Epithelial cell of proximal tubule (primary cell): ENCODE data around the gene MBLAC1. TPM values are rescaled to one million over a fixed set of nuclear protein-coding genes. Genes with fewer than 3 reads are reported as not detected.

ENCODE experiments used
- DNase-seq: peaks from one replicate; pipeline ENCODE4 v3.0.0-alpha.2; 2011; ENCODE audit warnings: low read depth
- H3K4me3 ChIP-seq: 2 replicates; pipeline ENCODE4 v1.5.1; 2011; ENCODE audit warnings: low read depth, mild to moderate bottlenecking, low read length
- total RNA-seq: library from RNA; depleted of rRNA; stranded (reverse); fragments of >200 nt; gene quantifications from 2 replicates; pipeline ENCODE4 v1.2.3, GENCODE V29; 2015
- TF ChIP-seq, protein P1 (sequence below): conservative IDR thresholded peaks from 2 replicates; pipeline ENCODE4 v1.5.1; 2012; ENCODE audit warnings: low read depth, mild to moderate bottlenecking, low read length

MBLAC1 gene
- total RNA-seq, 1 donor from 2014 or later = 2.6 TPM

DNA sequence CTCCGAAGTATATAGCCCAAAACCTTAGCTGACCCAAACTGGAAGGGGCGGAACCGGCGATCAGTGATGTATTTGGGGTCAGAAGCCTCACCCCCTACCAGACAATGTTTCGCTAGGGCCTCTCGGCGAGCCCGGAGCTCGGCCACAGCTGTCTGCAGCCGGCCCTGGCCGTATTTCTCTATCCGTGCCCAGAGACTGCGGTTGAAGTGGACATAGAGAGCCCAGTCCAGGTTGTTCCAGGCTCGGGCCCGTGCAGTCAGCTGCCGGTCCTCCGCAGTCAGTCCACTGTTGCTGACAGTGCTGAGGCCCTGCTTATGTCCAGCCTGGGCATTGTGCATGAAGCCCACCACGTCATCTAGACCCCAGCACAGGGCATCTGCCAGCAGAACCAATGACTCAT is 33.3 kb downstream of the MBLAC1 start:
- no peak for DNase-seq
- H3K4me3 ChIP-seq = no peak overlapping the region
- TF ChIP-seq, protein P1, sequence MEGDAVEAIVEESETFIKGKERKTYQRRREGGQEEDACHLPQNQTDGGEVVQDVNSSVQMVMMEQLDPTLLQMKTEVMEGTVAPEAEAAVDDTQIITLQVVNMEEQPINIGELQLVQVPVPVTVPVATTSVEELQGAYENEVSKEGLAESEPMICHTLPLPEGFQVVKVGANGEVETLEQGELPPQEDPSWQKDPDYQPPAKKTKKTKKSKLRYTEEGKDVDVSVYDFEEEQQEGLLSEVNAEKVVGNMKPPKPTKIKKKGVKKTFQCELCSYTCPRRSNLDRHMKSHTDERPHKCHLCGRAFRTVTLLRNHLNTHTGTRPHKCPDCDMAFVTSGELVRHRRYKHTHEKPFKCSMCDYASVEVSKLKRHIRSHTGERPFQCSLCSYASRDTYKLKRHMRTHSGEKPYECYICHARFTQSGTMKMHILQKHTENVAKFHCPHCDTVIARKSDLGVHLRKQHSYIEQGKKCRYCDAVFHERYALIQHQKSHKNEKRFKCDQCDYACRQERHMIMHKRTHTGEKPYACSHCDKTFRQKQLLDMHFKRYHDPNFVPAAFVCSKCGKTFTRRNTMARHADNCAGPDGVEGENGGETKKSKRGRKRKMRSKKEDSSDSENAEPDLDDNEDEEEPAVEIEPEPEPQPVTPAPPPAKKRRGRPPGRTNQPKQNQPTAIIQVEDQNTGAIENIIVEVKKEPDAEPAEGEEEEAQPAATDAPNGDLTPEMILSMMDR = no peak

DNA sequence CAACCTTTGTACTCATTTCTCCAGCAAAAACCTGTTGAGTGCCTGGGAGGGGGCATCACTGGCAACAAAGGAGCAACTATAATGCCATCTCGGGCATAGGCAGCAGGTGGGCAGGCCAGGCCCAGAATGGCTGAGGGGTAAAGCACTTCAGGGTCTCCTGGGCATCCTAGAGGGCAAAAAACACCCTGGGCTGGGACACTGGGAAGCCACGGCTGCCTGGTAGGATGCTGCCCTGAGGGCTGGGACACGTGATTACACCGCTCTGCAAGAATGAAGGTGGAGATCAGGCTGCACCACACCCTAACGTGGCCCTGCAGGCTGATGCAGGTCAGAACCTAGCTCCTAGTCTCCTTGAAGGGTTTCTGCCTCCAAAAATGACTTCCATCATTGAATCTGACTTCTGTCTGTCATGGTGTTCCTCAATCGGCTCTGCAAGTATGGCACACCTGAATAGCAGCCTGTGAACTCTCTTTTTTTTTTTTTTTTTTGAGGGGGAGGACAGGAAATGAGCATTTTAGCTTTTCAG is 36.3 kb downstream of the MBLAC1 start:
- DNase-seq = no peak
- TF ChIP-seq, protein P1 = no peak
- H3K4me3 ChIP-seq = no peak overlapping the region

DNA sequence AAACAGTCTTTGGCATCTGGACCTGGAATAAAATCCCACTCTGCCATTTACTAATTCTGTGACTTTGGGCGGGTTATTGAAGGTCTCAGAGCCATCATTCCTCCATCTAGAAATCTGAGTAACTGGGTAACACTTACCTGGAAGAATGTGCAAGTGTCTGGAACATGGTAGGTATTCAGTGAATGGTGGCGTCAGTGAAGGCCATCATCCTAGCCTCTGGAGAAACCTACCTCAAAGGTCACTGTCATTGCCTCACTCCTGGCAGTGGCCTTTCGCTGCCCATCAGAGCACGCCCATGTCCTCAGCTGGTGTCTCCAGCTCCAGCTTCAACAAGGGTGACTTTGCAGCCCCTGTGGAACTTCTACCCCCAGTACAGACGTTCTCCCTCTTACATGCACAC is 37.1 kb downstream of the MBLAC1 start:
- TF ChIP-seq, protein P1 = no peak
- H3K4me3 ChIP-seq = no peak overlapping the region
- no peak for DNase-seq

DNA sequence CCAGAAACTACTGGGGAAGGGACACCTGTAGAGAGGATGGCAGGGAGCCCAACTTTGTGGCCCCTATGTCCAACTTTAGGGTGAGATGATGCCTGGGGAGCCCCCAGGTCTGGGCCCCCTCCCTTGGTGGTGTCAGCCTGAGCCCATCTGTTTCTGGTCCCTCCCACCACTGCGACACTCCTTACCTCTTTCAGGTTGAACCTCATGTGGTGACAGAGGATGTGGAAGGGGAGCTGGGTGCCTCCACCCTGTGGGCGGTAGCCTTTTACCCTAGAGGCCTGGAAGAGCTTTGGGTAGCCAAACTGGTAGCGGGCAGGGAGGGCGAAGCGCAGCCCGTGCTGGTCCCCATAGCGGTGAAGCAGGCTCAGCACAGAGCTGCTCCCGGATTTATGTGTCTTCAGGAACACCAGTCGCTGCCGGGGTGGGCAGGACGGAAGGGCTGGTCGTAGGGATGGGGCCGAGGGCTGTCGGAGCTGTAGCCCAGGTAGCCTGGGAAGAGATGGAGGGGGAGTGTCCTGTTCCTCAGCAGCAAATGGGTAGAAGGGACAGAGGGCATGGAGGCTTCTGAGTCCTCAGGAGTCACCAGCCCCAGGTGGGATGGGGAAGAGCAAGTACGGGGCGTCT is 39.7 kb downstream of the MBLAC1 start:
- DNase-seq = no peak
- TF ChIP-seq, protein P1 = no peak
- no peak overlapping the region for H3K4me3 ChIP-seq

GRCh38 chr7:100166970-100167911 is 40.5 kb downstream of the MBLAC1 start:
- TF ChIP-seq, protein P1 = no peak
- DNase-seq = no peak
- no peak overlapping the region for H3K4me3 ChIP-seq

- DNase-seq = no peak
- peak overlapping the region; percentile 42 for H3K4me3 ChIP-seq
- TF ChIP-seq, protein P1 = no peak
Observed at GRCh38 chr7:100167912-100168323, 41.2 kb downstream of the MBLAC1 start.
